ENCODE data around the gene KLHDC4.
"Not testable (repeated sequence)": the region's sequence is repeated elsewhere in the genome, so short reads cannot be mapped to it uniquely, and the experiment has no call there.

Gene KLHDC4

DNA sequence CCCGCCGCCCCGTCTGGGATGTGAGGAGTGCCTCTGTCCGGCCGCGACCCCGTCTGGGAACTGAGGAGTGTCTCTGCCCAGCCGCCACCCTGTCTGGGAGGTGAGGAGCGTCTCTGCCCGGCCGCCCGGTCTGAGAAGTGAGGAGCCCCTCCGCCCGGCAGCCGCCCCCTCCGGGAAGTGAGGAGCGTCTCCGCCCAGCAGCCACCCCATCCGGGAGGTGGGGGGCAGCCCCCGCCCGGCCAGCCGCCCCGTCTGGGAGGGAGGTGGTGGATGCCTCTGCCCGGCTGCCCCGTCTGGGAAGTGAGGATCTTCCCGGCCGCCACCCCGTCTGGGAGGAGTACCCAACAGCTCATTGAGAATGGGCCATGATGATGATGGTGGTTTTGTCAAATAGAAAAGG lies 47.0 kb downstream of the KLHDC4 start:
- not testable (repeated sequence) for DNase-seq

DNA sequence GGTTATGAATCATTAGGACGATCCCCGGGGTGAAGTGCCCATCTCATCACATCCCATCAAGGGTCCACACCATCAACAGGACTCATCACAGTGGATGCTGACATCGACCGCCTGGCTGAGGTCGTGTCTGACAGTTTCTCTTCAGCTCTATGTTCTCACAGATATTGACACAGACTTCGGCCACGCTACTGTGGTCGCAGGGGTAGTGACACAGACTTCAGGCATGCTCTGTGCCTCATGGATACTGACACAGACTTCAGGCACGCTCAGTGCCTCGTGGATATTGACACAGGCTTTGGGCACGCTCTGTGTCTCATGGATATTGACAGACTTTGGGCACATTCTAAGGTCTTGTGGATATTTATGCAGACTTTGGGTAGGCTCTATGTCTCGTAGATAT lies 50.1 kb downstream of the KLHDC4 start:
- DNase-seq, result no peak

DNA sequence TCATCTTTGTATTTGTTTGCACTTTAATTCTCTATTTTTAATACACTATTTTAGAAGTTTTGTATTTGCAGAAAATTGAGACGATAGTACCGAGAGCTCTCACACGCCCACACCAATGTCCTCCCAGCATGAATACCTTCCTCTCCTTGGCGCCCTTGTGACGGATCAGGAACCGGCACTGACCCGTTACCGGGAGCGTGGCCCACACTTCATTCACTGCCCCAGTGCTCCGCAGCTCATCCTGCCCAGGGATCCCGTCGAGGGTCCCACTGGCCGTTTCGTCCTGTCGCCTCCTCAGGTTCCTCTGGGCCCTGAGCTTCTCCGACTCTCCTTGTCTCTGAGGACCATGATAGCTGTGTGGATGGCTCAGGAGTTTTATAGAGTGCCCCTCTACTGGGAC lies 50.6 kb downstream of the KLHDC4 start:
- no peak for DNase-seq

DNA sequence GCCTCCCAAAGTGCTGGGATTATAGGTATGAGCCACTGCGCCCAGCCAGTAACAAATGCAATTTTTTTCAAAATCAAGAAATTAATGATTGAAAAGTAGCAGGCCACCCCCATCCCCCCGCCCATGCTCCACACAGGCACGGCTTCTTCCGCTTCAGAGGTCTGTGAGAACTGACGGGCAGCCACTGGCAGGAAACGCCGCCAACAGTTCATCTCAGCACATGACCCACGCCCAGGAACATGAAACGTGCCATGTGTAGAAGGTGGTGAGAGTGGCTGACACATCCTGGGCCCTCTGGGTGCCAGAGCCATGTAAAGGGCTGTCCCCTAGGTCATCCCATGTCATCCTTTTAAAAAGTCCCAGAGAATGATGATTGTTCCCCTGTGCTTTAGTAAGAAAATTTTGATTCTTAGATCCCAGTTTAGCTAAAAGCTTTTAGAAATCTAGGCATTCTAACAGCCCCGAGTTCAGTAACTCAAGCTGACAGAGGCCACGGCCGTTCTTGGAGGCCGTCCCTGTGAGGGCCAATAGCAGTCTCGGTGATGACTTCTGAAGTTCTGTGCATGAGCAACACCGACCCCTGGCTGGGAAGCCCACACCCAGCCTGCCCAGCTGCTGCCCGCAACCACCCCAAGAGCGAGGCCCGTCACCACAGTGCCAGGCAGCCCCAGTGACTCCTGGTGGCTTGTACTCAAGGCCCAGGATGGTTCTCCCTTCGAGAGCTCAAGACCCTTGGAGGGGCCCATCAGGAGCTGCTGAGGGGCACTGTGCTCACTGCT lies 52.1 kb downstream of the KLHDC4 start:
- DNase-seq, result peak; percentile 26 to 51 (median 44)

DNA sequence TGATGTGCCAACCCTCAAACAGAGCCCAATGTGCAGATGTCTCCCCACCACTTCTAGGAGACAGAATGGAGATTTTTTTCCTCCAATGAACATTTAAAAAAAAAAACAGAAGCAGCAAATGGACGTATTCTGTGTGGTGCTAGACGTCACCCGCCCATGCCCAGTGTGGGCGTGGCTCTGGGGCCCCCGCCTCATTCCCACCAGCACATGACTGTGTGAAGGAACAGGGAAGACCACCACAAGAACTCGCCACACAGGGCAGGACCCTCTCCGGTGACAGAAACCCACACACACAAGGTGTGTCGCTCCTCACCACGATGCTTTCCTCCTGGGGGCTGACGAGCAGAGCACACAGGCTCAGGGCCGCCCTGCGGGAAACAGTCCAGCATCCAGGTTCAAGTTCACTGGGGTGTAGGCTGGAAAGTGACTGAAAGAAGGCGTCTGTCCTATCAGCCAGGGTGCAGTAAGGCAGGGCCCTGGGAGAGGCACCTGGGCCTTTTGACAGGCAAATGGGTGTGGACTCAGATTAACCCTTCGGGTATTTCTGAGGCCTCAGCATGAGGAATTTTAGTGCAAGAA lies 53.5 kb downstream of the KLHDC4 start:
- no peak for DNase-seq

DNA sequence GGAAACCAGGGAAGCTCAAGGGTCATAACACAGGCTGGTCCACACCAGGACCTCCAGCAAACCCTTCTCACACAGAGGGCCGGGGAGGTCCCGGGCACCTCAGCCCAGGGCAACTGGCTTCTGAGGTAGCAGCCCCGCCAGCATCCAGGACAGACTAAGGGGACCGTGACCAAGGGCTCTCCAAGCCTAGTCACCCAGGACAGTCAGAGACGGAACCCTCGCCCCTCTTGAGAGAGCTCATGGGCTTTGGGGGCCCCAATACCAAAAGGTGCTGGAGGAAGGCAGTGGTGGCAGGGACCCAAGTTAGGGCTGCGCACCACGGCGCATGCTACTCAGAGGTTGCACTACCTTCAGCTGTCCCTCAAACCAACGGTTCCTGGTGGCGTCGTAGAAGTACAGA lies 54.9 kb downstream of the KLHDC4 start:
- no peak for DNase-seq

DNA sequence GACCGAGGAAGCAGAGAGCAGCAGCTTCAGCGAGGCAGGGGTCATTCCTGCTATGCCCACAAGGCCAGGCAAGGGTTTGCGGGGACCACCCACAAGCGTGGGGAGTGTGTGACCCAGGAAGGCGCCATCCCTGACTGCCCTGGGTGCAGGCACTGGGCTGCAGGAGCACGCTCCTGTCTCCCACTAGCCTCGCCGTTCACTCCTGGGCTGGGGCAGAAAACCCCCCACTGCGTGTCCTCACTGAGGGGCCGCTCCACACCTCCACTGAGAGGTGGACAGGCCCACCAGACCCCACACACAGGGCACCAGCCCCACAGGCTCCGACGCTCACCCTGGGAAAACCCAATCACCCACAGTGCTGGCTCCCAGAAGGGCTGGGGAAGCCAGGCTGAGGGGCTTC lies 56.1 kb downstream of the KLHDC4 start:
- no peak for DNase-seq

DNA sequence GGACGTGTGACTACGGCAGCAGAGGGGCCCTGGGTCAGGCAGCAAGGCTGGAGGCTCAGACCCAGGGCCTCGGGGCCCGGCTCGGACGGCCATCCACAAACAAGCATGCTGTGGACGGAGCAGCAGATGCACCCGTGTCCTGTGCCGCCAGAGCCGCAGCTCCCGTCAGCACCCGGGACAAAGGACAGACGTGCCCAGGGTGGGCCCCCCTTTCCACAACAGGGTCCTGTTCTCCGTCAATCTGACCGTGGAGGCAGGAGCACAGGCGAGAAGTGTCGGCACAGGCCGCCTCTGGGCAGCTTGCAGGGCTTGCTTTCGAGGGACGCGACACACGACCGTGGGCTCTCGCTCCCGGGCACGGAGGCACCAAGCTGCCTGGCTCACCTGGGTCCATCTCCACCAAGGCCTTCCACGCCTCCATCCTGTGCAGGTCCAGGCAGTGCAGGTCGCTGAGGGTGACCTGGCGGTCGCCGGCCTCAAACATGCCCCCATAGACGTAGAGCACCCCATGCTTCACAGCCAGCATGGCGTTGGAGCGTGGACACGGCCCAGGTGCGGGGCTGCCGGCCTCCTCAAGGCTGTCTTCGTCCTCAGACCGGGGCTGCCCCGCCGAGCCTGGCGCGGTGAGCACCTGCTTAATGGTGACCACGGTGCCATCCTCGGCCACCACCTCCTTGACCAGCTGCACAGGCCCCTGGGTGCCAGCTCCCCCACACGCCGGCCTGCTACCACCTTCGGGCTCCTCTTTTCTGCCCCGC lies 56.7 kb downstream of the KLHDC4 start:
- DNase-seq, result no peak

DNA sequence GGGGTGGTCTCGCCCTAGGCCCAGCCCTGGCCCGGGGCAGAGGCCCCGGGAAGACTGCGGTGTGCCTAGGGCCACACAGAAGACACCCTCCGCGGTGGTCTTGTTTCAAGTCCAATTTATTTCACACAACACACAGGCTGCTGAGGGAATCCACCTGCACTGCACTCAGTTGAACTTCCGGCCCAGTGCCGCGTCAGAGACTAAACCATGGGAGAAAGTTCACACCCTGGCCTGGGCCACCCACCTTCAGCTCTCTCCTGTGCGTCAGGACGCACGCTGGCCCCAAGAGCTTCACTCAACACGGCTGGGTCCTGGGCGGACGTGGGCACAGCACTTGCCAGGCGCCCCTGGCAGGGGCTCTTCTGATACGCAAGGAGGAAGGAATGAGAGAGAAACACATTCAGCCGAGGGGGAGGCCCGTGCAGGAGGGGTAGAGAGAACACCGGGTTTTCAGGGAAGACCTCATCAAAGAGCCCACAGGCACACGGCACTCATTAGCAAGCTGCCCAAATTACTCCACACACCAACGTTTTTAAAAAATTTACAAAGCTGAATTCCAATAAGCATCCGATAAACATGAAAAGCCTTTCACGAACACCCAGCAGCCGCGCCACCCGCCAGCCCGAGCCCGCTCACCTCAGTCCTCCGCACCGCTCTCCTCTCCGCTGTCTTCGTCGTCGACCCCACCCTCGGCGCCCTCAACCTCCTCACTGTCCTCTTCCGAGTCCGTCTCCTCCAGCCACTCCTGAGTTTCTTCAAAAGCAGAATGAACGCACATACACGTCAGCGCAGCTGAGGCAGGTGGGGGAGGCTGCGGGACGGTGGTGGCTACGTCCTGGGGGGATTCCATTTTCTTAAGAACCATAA lies 57.8 kb downstream of the KLHDC4 start:
- no peak for DNase-seq

DNA sequence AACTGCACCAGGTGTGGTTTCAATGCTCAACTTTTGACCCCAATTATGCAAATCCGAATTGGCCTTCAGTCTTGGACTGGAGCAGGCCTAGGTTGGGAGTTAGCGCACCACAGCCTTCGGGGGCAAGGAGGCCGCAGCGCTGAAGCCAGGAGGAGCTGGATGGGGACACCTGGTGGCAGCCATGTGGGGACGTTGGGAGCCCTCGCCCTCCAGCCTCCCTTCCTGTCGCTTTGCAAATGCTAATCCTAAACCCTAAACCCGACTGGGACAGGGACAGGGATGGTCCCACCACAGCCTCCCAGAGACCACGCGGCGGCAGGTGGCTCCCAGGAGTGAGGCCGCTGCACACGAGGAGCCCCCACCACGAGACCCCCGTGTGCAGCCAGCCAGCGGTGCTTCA lies 58.7 kb downstream of the KLHDC4 start:
- no peak for DNase-seq

DNA sequence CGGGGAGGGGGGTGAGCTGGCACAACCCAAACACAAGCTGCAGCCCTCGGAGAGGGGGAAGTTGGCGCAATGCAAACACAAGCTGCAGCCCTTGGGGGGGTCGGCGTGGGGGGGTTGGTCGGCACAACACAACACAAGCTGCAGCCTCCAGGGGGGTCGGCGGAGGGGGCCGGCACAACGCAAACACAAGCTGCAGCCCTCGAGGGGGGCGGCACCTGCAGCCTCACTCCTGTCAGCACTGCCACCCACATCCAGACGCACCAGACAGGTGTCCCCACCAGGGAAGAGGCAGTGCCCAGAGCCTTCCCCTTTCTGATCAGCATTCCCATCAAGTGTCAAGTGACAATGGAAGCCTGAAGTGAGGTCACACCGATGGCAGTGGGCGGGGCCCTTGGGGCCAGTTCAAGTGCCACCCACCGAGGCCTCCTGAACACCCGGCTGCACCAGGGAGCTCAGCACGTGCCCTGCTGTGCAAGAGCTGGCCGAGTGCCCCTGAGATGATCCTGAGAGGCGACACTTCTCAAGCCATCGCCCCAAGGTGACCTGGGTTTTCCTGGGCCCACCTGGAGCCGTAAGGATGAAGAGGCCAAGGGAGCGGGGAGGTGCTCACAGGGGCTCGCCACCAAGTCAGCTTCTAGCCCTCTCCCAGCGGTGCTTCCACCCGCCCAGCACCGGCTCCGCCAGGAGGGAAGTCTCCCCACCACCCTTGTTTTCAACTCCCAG lies 59.3 kb downstream of the KLHDC4 start:
- DNase-seq, result no peak

DNA sequence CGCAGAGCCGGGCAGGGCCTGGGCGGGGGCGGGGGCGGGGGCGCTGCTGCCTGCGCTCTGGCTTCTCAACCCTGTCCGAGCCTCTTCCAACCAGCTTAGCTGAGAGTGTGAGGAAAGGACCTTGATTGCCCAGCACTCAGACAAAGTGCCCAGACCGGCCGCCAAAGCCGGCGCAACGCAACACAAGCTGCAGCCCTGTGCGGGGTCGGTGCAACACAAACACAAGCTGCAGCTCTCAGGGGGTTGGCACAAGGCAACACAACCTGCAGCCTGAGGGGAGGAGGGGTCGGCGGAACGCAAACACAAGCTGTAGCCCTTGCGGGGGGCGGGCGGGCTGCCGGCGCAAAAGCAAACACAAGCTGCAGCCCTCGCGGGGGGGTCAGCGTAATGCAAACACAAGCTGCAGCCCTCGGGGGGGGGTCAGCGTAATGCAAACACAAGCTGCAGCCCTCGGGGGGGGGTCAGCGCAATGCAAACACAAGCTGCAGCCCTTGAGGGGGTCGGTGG lies 60.0 kb downstream of the KLHDC4 start:
- DNase-seq, result no peak

DNA sequence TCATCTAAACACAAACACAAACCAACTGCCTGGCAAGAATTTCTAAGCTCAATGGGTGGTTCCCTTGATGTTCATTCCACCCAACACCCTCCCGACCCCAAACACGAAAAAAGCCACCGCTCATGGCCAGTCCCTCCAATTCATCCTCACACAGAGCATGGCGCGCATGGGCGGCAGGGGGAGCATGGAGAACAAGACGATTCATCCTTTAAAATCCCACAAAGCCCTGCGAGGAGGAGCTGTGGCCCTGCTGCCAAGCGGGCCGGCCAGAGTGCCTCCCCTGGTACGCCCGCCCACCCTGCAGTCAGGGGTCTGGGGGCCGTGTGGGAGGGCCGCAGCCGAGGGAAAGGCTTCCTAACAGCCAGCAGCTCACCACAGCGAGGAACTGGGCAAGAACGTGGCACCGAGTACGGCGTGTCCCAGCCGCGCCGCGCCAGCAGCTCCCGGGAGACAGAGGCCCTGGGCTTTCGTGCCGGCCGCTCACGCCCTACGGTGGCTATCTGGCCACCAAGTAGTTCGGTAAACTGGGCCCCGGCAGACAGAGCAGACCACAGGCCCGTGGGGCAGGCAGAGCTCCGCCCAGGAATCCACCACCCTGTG lies 60.9 kb downstream of the KLHDC4 start:
- DNase-seq, result no peak

DNA sequence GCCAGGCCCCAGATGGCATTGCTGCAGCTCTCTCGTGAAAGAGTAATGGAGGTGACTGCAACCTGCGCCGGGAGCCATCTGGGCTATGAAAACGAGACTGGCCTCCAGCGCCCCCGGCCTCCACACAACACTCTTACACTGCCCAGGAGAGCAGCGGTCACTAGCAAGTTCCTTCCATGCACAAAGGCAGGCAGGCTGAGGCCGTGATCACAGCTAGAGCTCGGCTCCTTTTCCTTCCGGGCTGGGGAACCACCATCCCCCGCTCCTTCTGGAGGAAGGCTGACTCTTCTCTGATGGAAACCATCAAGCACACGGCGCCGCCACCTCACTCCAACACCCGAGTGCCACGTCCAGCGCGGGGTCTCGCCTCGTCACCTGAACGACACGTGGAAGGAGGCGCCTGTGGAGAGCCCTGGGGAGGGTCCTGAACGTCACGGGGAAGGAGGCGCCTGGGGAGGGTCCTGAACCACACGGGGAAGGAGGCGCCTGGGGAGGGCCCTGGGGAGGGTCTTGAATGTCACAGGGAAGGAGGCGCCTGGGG lies 61.9 kb downstream of the KLHDC4 start:
- DNase-seq, result no peak

DNA sequence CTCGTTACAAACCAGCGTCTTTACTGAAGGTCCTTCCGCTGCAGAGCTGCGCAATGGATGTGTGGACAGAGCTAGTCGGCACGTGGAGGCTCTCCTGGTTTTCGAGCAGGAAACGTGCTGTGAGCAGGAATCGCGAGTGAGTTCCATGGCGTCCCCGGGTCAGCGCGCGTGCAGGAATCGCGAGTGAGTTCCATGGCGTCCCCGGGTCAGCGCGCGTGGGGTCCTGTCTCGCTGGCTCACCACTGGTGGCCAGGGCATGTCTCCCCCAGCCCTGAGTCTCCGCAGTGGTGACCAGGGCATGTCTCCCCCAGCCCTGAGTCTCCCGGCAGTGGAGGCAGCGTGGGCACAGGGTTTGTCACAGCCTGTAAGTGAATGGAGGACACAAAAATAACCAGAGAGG lies 62.7 kb downstream of the KLHDC4 start:
- DNase-seq, result no peak

DNA sequence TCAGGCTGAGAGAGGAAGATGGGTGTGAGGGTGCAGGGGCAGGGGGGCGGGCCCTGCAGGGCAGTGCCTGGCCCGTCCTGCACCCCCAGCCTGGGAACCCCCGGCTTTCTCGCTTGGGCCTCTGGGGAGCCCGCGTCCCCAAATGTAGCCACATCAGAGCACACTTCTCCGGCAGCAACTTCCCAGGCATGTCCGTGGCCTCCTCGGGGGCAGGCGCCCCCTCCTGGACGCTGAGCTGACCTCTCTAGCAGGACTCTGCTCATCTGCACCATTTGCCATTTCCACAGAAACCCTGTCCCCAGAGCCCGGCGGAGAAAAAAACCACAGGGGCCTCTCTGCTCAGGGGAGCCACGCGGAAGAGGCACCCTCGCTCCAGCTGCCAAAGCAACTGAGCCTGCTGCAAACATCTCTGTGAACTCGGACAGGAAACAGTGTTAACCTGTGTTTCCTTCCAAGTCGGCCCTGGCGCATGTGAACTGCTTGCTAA lies 63.4 kb downstream of the KLHDC4 start:
- DNase-seq, result peak; percentile 24 to 74 (median 52)

DNA sequence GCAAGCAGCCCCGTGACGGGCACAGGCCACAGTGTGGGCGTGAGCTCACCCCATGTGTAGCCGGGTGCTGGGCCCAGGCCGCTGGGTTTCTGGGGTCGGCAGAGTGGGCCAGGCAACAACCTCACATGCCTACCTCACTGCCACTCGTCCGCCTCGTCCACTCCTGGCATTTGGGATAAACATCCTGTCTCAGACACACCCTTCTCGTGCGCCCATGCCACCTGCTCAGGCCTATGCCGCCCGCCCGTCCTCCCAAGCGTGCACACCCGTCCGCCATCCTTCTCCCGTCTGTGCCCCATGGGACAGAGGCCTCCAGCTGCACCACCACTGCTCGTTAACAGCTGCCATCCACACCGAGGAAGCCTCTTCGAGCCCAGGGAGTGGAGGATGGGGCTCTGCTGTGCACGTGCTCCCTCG lies 64.3 kb downstream of the KLHDC4 start:
- no peak for DNase-seq

DNA sequence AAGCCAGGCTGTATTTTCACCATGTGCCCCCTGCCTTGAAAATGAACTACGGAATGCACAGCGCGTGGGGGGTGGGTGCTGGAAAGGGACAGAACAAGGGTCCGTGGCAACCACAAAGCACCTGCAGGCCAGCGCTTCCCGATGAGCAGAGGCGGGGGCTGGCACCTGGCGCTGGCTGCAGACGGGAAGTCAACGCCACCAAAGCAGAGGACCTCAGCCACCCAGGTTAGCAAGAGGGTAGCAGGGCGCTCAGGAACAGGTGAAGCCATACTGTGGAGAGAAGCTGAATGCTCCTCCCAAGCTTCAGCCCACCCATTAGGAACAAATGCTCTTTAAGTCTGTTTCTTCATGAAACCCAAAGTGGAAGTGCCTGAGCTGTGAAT lies 64.7 kb downstream of the KLHDC4 start:
- DNase-seq, result no peak

DNA sequence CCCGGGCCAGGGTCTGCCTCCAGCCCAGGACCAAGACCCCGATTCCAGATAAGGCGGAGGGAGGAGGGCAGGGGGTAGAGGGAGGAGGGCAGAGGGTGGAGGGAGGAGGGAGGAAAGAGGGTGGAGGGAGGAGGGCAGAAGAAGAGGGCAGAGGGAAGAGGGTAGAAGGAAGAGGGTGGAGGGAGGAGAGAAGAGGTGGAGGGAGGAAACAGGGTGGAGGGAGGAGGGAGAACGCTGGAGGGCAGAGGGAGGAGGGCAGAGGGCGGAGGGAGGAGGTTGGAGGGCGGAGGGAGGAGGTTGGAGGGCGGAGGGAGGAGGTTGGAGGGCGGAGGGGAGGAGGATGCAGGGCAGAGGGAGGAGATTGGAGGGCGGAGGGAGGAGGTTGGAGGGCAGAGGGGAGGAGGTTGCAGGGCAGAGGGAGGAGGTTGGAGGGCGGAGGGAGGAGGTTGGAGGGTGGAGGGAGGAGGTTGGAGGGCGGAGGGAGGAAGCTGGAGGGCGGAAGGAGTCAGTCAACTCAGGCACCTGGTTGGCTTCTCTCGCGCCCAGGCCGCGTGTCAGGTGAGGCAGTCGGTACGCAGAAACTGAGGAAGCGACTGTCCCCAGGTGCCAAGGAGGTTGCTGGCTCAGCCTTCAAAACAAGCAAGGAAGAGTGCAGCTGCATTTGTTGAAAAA lies 65.2 kb downstream of the KLHDC4 start:
- DNase-seq, result no peak

DNA sequence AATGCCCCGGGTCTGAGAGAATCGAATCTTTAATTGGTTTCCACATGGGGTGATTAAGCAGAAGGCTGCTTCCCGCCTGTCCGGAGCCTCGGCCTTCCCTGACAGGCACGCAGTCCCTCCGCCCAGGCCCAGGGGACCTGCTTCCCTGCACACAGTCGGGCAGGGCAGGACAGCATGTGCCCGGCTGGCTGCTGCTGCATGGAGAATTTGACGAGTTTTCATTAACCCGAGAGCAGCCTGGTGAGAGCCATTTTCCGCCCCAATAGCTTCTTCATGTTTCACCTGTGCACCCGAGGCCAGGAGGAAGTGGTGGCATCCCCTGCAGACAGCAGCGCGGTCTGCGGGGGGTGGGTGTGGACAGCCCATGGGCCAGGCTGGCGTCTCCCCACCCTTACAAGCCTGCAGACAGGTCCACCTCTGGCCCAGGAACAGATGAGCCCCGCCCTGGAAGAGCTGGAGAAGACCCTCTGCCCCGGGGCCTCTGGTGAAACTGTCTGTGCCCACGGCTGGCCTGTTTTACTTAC lies 67.0 kb downstream of the KLHDC4 start:
- no peak for DNase-seq
